ENCODE measurements around the gene PDS5A.

GRCh38 chr4:40016007-40016406, 38.3 kb upstream of the PDS5A start:
- TF ChIP-seq CTCF (IDR thresholded peaks at IDR 0.05): no peak
- no peak for TF ChIP-seq POLR2A (IDR thresholded peaks at IDR 0.05)
- no peak for TF ChIP-seq EP300 (IDR thresholded peaks at IDR 0.05)

Measured in tibial nerve (tissue), 4 donors.